ENCODE results near the gene TMEM252.

Gene TMEM252

GRCh38 chr9:68500457-68501381, 40.0 kb downstream of the TMEM252 start:
- no peak for DNase-seq (ENCODE audit: low read depth, low spot score)

- no peak for DNase-seq (ENCODE audit: low read depth, low spot score)
Observed at GRCh38 chr9:68498816-68499215, 41.9 kb downstream of the TMEM252 start.

GRCh38 chr9:68497629-68498028, 43.1 kb downstream of the TMEM252 start:
- no peak for DNase-seq (ENCODE audit: low read depth, low spot score)

GRCh38 chr9:68496356-68496755, 44.3 kb downstream of the TMEM252 start:
- DNase-seq (ENCODE audit: low read depth, low spot score): no peak

- no peak for DNase-seq (ENCODE audit: low read depth, low spot score)
Observed at GRCh38 chr9:68495247-68495646, 45.4 kb downstream of the TMEM252 start.

- no peak for DNase-seq (ENCODE audit: low read depth, low spot score)
Observed at GRCh38 chr9:68493958-68494577, 46.6 kb downstream of the TMEM252 start.

- DNase-seq (ENCODE audit: low read depth, low spot score): no peak
Observed at GRCh38 chr9:68493541-68493940, 47.1 kb downstream of the TMEM252 start.

- DNase-seq (ENCODE audit: low read depth, low spot score): no peak
Observed at GRCh38 chr9:68492806-68493205, 47.9 kb downstream of the TMEM252 start.

- no peak for DNase-seq (ENCODE audit: low read depth, low spot score)
Observed at GRCh38 chr9:68489646-68490045, 51.0 kb downstream of the TMEM252 start.

- DNase-seq (ENCODE audit: low read depth, low spot score): no peak
Observed at GRCh38 chr9:68488126-68488525, 52.6 kb downstream of the TMEM252 start.
